Measurements from ENCODE around the gene CFAP65.

The CFAP65 gene

DNA sequence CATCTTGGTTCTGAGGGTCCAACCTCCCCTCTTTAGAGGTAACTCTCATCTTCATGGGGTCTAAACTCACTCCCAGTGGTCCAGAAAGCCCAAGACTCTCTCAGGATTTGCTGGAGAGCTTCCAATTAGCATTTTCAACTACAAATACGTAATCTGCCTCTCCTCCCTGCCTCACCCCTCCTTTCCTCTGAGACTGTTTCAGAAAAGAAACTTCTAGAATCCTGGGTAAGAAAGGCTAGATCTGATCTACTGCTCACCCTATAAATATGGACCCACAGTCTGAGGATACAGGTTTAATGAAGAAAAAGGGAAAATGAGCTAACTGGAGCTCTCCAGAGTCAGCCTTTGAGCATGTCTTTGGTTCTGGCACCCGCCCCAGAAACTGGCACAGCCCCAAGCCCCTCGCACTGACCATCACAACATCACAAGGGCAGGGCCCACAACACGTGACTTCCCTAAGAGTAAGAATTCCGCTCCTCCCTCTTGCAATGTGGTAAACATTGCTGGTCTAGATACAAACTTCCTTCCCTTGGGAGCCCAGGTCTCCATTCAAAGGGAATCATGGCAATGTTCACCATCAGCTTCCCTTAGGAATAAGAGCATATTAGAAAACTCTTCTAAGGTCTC, 41.1 kb upstream of the CFAP65 start:
- no peaks in the 10 kb centered on the region for H3K27me3 ChIP-seq (ENCODE audit: low read depth, low read length)

DNA sequence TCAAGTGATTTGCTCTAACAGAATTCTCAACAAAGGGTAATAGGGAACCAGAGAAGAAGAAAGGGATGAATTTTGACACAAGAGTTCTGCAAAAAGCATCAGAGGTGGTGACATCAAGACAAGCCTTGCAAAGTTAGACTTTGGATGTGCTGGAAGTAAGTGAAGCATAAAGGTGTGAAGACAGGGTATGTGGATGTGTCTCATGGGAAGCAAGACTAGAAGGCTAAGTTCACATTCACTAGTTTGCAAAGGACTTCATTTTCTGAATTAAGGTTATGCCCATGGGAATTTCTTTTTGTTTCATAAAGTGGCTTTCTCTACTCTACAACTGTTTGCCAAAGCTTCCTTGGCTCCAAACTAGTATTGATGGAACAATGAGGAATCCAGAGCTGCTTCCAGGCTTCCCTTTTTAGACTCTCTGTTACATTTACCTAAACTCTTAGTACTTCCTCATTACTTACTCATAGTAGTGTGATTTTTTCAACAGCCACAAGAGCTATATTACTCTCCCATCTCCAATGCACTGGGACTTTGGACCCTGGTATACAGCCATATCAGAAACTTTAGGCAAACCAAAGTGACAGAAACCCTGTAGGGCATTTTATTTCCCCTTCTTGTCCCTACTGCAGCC, 40.5 kb upstream of the CFAP65 start:
- no peaks in the 10 kb centered on the region for H3K79me2 ChIP-seq (ENCODE audit: low read length)
- no peak overlapping the region for H2AFZ ChIP-seq (ENCODE audit: low read depth, low read length)
- H3K4me3 ChIP-seq (ENCODE audit: low read length): no peak overlapping the region
- no peak overlapping the region for H3K9ac ChIP-seq (ENCODE audit: low read length)
- no peak overlapping the region for H3K4me2 ChIP-seq (ENCODE audit: low read length)
- TF ChIP-seq, protein P1, sequence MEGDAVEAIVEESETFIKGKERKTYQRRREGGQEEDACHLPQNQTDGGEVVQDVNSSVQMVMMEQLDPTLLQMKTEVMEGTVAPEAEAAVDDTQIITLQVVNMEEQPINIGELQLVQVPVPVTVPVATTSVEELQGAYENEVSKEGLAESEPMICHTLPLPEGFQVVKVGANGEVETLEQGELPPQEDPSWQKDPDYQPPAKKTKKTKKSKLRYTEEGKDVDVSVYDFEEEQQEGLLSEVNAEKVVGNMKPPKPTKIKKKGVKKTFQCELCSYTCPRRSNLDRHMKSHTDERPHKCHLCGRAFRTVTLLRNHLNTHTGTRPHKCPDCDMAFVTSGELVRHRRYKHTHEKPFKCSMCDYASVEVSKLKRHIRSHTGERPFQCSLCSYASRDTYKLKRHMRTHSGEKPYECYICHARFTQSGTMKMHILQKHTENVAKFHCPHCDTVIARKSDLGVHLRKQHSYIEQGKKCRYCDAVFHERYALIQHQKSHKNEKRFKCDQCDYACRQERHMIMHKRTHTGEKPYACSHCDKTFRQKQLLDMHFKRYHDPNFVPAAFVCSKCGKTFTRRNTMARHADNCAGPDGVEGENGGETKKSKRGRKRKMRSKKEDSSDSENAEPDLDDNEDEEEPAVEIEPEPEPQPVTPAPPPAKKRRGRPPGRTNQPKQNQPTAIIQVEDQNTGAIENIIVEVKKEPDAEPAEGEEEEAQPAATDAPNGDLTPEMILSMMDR (IDR thresholded peaks at IDR 0.05; ENCODE audit: low read depth, low read length): no peak
- no peak for TF ChIP-seq EZH2phosphoT487 (IDR thresholded peaks at IDR 0.05; ENCODE audit: low read depth)
- H3K27me3 ChIP-seq (ENCODE audit: low read depth, low read length): no peaks in the 10 kb centered on the region
- H3K36me3 ChIP-seq (replicated peaks; ENCODE audit: low read depth, low read length): no peaks in the 10 kb centered on the region
- no peaks in the 10 kb centered on the region for H4K20me1 ChIP-seq (ENCODE audit: insufficient read depth, low read length)
- peaks cover 6% of the 10 kb centered on the region for H3K4me1 ChIP-seq (ENCODE audit: low read length)
- no peak overlapping the region for H3K27ac ChIP-seq (ENCODE audit: low read length)
- H3K9me3 ChIP-seq (ENCODE audit: insufficient read depth, low read length): no peaks in the 10 kb centered on the region

More for the DNA sequence above, 41.1 kb upstream of the CFAP65 start:
- Histone ChIP-seq H3K4me3 (ENCODE audit: low read length) (no peak overlapping the region), H2AFZ (ENCODE audit: low read depth, low read length) (no peak overlapping the region), H4K20me1 (ENCODE audit: insufficient read depth, low read length) (no peaks in the 10 kb centered on the region), H3K9ac (ENCODE audit: low read length) (no peak overlapping the region), H3K79me2 (ENCODE audit: low read length) (no peaks in the 10 kb centered on the region), H3K4me2 (ENCODE audit: low read length) (no peak overlapping the region), H3K9me3 (ENCODE audit: insufficient read depth, low read length) (no peaks in the 10 kb centered on the region), H3K36me3 (replicated peaks; ENCODE audit: low read depth, low read length) (no peaks in the 10 kb centered on the region), H3K27ac (ENCODE audit: low read length) (no peak overlapping the region), H3K4me1 (ENCODE audit: low read length) (peaks cover 13% of the 10 kb centered on the region)
- TF ChIP-seq EZH2phosphoT487 (IDR thresholded peaks at IDR 0.05; ENCODE audit: low read depth): no peak
- TF ChIP-seq, protein P1 (IDR thresholded peaks at IDR 0.05; ENCODE audit: low read depth, low read length): no peak

GRCh38 chr2:219081096-219081495, 39.8 kb upstream of the CFAP65 start:
- H3K27ac ChIP-seq (ENCODE audit: low read length): no peak overlapping the region
- H3K4me2 ChIP-seq (ENCODE audit: low read length): no peak overlapping the region
- no peaks in the 10 kb centered on the region for H4K20me1 ChIP-seq (ENCODE audit: insufficient read depth, low read length)
- H3K4me3 ChIP-seq (ENCODE audit: low read length): no peak overlapping the region
- no peaks in the 10 kb centered on the region for H3K27me3 ChIP-seq (ENCODE audit: low read depth, low read length)
- H2AFZ ChIP-seq (ENCODE audit: low read depth, low read length): no peak overlapping the region
- H3K9me3 ChIP-seq (ENCODE audit: insufficient read depth, low read length): no peaks in the 10 kb centered on the region
- H3K36me3 ChIP-seq (replicated peaks; ENCODE audit: low read depth, low read length): no peaks in the 10 kb centered on the region
- no peak for TF ChIP-seq EZH2phosphoT487 (IDR thresholded peaks at IDR 0.05; ENCODE audit: low read depth)
- TF ChIP-seq, protein P1 (IDR thresholded peaks at IDR 0.05; ENCODE audit: low read depth, low read length): no peak
- H3K4me1 ChIP-seq (ENCODE audit: low read length): no peaks in the 10 kb centered on the region
- H3K9ac ChIP-seq (ENCODE audit: low read length): no peak overlapping the region
- H3K79me2 ChIP-seq (ENCODE audit: low read length): no peaks in the 10 kb centered on the region

DNA sequence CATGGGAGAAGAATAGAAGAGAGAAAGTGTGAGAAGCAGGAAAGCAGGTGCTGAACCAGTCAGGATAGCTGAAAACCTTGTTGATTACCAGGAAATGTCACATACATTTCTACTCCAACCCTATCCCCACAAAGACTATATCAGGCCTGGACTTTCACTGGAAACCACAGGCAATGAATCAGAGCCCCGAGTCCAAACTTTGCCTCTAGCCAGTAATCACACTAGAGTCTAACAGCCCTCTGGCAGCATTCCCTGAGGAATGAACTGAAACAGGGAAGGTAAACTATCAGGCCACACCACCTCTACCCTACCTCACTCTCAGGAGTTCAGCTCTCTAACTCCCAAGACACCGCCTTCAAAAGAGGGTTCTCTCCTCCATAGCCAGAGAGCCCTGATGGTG, 38.1 kb upstream of the CFAP65 start:
- Histone ChIP-seq H3K9me3 (ENCODE audit: insufficient read depth, low read length) (no peaks in the 10 kb centered on the region), H3K9ac (ENCODE audit: low read length) (no peak overlapping the region), H3K27ac (ENCODE audit: low read length) (no peak overlapping the region), H3K4me1 (ENCODE audit: low read length) (no peaks in the 10 kb centered on the region), H3K4me2 (ENCODE audit: low read length) (no peak overlapping the region), H3K79me2 (ENCODE audit: low read length) (no peaks in the 10 kb centered on the region), H3K4me3 (ENCODE audit: low read length) (no peak overlapping the region), H2AFZ (ENCODE audit: low read depth, low read length) (no peak overlapping the region), H3K27me3 (ENCODE audit: low read depth, low read length) (no peaks in the 10 kb centered on the region), H3K36me3 (replicated peaks; ENCODE audit: low read depth, low read length) (no peaks in the 10 kb centered on the region), H4K20me1 (ENCODE audit: insufficient read depth, low read length) (no peaks in the 10 kb centered on the region)
- TF ChIP-seq EZH2phosphoT487 (IDR thresholded peaks at IDR 0.05; ENCODE audit: low read depth): no peak
- TF ChIP-seq, protein P1 (IDR thresholded peaks at IDR 0.05; ENCODE audit: low read depth, low read length): no peak

All from OCI-LY3 (cell line).